HG03520 (cell line): ENCODE data around the gene GLYATL1B.

ENCODE experiments used
- ATAC-seq: cut with Tn5 transposase; IDR thresholded peaks from one replicate; pipeline ENCODE4 v1.9.1; 2021; ENCODE audit warnings: mild to moderate bottlenecking, moderate library complexity; ENCODE audit not compliant: unreplicated experiment

Gene GLYATL1B

DNA sequence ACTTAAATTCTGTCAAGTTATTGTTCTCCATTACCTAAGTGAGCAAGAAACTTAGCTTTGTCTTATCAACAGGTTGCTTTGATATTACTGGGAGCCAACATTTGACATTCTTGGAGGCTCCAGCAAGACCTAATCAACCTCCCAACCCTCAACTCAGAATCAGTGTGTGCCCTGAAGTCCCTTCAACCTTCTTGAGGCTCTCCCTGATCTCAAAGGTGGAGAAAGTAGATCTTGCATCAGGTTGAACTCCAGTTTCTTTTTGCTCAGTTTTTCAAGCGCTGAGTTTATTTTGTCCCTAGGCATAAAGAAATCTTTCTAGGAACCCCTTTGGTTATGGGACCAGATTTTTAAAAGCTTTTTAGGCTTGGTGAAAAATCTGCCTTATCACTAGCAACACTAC, 58.0 kb downstream of the GLYATL1B start:
- ATAC-seq = no peak
